HAP-1 (cell line): Measurements from ENCODE around the gene HS6ST2.

Source experiments
- DNase-seq, 2 experiments: peaks; one replicate each; pipeline ENCODE4 v3.0.0-alpha.2; 2016 to 2020; ENCODE audit warnings: low spot score in 2 of 2
- H3K27me3 ChIP-seq: fragments of 250-450 bp; sonication (Bioruptor Pico); 2 replicates; pipeline ENCODE4 v1.5.1; 2020; ENCODE audit warnings: low read depth, mild to moderate bottlenecking, moderate library complexity
- H3K36me3 ChIP-seq: fragments of 250-450 bp; sonication (Bioruptor Pico); replicated peaks from 2 replicates; pipeline ENCODE4 v1.5.1; 2020; ENCODE audit warnings: mild to moderate bottlenecking
- H3K4me1 ChIP-seq: fragments of 250-450 bp; sonication (Bioruptor Pico); 2 replicates; pipeline ENCODE4 v1.5.1; 2020; ENCODE audit warnings: mild to moderate bottlenecking
- H3K4me3 ChIP-seq: fragments of 250-450 bp; sonication (Bioruptor Pico); 2 replicates; pipeline ENCODE4 v1.5.1; 2020; ENCODE audit warnings: mild to moderate bottlenecking, moderate library complexity
- H3K9me3 ChIP-seq: fragments of 250-450 bp; sonication (Bioruptor Pico); 2 replicates; pipeline ENCODE4 v1.5.1; 2020; ENCODE audit warnings: mild to moderate bottlenecking, moderate library complexity
- in situ Hi-C: fragments of 300-500 bp; cut with MboI; formaldehyde crosslinking; loops from 3 replicates; pipeline ENCODE4 v1.14.3; 2020; ENCODE audit warnings: low sequenced_read_pairs, inconsistent platforms, mixed read lengths

The HS6ST2 gene

DNA sequence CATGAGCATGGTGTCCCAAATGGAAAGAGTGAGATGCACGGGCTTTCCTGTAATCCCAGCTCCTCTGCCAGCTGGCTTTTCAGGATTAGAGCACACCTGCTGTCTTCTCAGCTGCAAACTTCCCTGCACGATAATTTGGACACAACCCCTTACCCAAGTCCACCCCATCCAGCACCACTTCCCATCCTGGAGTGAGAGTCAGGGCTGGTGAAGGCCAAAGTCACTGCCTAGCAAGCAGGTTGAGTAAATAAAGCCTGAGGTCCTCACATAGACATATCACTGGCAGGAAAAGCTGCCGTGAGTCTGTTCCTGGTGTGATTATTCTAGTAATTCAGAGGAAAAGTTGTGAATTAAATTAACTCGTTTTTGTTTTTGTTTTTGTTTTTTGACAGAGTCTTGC is 355.7 kb downstream of the HS6ST2 start:
- Histone ChIP-seq H3K36me3 (no peaks in the 10 kb centered on the region), H3K4me1 (no peaks in the 10 kb centered on the region), H3K9me3 (no peaks in the 10 kb centered on the region), H3K27me3 (peaks cover 3% of the 10 kb centered on the region), H3K4me3 (no peak overlapping the region)
- in situ Hi-C loops: loop anchor here (25.0 kb wide), 2 partner anchors 515 to 765 kb away; no protein-coding TSS in a partner anchor
- DNase-seq: no peak

- in situ Hi-C loops: no loop called here
These were observed 363.4 kb downstream of the HS6ST2 start for GRCh38 chrX:132594999-132595398.

DNA sequence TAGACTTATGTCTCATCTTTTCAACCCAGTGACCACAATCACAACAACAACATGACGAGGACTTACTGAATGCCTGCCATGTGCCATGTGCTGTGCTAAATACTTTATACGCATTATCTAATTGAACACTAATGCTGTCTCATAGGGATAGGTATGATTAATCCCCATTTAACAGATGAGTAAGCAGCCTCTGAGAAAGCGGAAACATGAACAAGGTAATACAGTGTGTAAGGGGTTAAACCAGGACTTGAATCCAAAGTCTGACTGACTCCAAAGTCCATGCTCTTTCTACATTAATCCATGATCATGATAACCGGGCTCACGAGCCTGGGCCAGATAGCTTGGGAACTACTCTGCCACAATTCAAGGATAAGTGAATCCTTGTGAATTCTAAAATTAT is 364.3 kb downstream of the HS6ST2 start:
- H3K27me3 ChIP-seq: peaks cover 2% of the 10 kb centered on the region; the same call in 1 of the 2 replicates
- no peaks in the 10 kb centered on the region for H3K36me3 ChIP-seq
- no peak overlapping the region for H3K4me3 ChIP-seq
- in situ Hi-C loops: no loop called here
- no peak for DNase-seq
- peaks cover 7% of the 10 kb centered on the region for H3K4me1 ChIP-seq
- H3K9me3 ChIP-seq: no peaks in the 10 kb centered on the region

More at GRCh38 chrX:132594999-132595398, 363.4 kb downstream of the HS6ST2 start:
- Histone ChIP-seq H3K4me1 (peaks cover 7% of the 10 kb centered on the region), H3K36me3 (no peaks in the 10 kb centered on the region), H3K27me3 (peaks cover 3% of the 10 kb centered on the region; the same call in 1 of the 2 replicates), H3K4me3 (no peak overlapping the region), H3K9me3 (no peaks in the 10 kb centered on the region)
- DNase-seq: no peak

DNA sequence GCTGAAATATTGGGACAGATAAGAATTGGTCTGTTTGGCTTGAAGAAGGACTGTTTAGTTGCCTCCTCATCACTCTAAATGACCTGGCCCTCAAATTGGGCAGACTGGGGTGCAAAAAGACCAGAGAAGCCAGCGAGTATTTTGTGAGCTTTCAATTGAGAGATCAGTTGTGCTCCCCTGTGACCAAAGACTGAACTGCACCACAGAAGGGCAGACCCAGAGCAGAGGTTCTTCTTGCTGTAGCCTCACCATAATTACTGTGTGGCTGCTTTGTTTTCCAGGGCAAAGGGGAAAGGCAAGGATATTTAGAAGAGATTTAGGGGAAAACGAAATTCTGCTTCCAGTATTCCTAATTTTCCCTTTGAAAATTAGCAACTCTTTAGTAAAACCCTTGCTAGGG is 365.5 kb downstream of the HS6ST2 start:
- peak; percentile 16 to 47 for DNase-seq
- Histone ChIP-seq H3K36me3 (no peaks in the 10 kb centered on the region), H3K4me3 (no peak overlapping the region), H3K4me1 (peaks cover 7% of the 10 kb centered on the region), H3K27me3 (no peaks in the 10 kb centered on the region), H3K9me3 (no peaks in the 10 kb centered on the region)
- in situ Hi-C loops: no loop called here

- no peak overlapping the region for H3K4me3 ChIP-seq
- H3K9me3 ChIP-seq: no peaks in the 10 kb centered on the region
- peaks cover 7% of the 10 kb centered on the region for H3K4me1 ChIP-seq
- H3K27me3 ChIP-seq: no peaks in the 10 kb centered on the region
- in situ Hi-C loops: no loop called here
- peak; percentile 33 to 34 for DNase-seq
- H3K36me3 ChIP-seq: no peaks in the 10 kb centered on the region
These were observed 366.6 kb downstream of the HS6ST2 start for GRCh38 chrX:132591719-132592275.

DNA sequence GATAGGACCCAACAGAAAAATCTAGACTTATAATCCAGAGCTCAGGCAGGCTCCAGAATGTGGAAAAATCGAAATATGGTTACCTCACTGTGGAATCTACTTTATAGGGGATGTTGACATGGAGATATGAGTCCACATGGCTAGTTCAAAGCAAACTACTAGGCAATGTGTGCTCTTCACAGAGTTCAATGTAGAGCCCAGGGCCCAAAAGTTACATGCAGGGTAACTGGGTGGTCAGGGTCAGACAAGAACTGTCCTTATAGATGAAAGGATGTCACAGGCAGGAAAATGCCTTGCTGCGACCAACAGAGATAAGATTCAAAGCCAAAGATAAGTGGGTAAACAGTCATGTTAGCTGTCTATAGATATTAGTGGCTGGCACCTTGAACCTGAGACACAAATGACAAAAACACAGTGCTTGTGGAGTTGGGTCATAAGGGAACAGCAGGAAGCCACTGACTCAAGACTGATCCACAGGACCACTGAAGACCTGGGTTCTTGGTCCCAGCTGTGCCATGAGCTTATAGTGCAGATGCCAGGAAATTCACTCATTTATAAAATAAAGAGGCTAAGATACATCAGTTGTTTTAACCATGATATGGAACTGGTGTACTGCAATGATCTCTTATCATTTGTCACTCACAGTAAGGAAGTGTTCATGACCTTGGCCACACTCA is 367.9 kb downstream of the HS6ST2 start:
- Histone ChIP-seq H3K4me1 (peaks cover 7% of the 10 kb centered on the region), H3K36me3 (no peaks in the 10 kb centered on the region), H3K9me3 (no peaks in the 10 kb centered on the region), H3K4me3 (no peak overlapping the region), H3K27me3 (no peaks in the 10 kb centered on the region)
- in situ Hi-C loops: no loop called here
- DNase-seq: no peak

DNA sequence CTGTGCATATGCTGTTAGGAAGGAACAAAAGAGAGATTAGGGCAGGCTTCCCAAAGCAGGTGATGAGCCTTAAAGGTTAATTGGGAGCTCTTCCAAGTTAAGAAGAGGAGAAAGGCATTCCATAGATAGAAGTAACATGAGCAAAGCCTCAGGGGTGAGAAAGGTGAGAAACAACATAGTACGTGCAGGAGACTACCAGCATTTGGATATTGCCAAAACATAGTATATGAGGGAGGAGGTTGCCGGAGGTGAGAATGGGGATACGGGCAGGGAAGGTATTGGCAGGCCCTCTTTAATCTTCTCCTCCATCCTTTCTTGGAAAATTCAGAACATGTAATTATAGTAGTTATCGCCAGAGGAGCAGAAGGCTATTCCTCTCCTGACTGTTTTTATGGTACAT is 373.5 kb downstream of the HS6ST2 start:
- Histone ChIP-seq H3K36me3 (no peaks in the 10 kb centered on the region), H3K4me3 (no peak overlapping the region), H3K4me1 (peaks cover 4% of the 10 kb centered on the region; the same call in 1 of the 2 replicates), H3K27me3 (no peaks in the 10 kb centered on the region), H3K9me3 (no peaks in the 10 kb centered on the region)
- no peak for DNase-seq
- in situ Hi-C loops: no loop called here

DNA sequence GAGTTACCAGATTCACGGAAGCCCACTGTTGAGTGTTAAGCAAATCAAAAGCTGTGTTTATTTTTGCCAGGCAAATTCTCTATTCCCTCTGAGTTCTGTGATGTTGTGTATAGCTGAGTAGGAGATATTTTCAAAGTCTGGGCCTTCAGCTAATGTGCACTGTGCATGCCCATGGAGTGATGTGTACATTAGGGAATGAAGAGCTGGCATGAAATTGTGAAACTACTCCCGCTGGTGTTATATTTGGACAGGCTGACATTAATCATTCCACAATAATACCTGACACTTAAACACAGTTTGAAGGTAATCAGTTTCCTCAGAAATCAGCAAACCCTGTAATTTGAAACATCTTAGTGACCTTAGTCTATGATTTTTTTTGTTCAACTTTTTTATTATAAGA is 381.5 kb downstream of the HS6ST2 start:
- no peak overlapping the region for H3K4me3 ChIP-seq
- peaks cover 20% of the 10 kb centered on the region for H3K27me3 ChIP-seq
- H3K36me3 ChIP-seq: no peaks in the 10 kb centered on the region
- no peak for DNase-seq
- H3K9me3 ChIP-seq: no peaks in the 10 kb centered on the region
- in situ Hi-C loops: no loop called here
- H3K4me1 ChIP-seq: no peaks in the 10 kb centered on the region
